Measurements from ENCODE around the gene OR7A10. TPM values are rescaled to one million over a fixed set of nuclear protein-coding genes. Genes with fewer than 3 reads are reported as not detected.

Gene OR7A10
- total RNA-seq, 1 donor from 2014 or later = not detected

- H3K4me1 Mint-ChIP-seq (ENCODE audit: low read depth) = no peaks in the 10 kb centered on the region
- no peaks in the 10 kb centered on the region for H3K27me3 Mint-ChIP-seq (ENCODE audit: low read depth)
- TF ChIP-seq, protein P1, sequence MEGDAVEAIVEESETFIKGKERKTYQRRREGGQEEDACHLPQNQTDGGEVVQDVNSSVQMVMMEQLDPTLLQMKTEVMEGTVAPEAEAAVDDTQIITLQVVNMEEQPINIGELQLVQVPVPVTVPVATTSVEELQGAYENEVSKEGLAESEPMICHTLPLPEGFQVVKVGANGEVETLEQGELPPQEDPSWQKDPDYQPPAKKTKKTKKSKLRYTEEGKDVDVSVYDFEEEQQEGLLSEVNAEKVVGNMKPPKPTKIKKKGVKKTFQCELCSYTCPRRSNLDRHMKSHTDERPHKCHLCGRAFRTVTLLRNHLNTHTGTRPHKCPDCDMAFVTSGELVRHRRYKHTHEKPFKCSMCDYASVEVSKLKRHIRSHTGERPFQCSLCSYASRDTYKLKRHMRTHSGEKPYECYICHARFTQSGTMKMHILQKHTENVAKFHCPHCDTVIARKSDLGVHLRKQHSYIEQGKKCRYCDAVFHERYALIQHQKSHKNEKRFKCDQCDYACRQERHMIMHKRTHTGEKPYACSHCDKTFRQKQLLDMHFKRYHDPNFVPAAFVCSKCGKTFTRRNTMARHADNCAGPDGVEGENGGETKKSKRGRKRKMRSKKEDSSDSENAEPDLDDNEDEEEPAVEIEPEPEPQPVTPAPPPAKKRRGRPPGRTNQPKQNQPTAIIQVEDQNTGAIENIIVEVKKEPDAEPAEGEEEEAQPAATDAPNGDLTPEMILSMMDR (IDR thresholded peaks at IDR 0.05) = no peak
- no peak for DNase-seq (ENCODE audit: low spot score)
- no peak overlapping the region for H3K27ac Mint-ChIP-seq (ENCODE audit: unreplicated experiment)
- no peaks in the 10 kb centered on the region for H3K36me3 Mint-ChIP-seq (ENCODE audit: low read depth)
- H3K4me3 Mint-ChIP-seq (ENCODE audit: unreplicated experiment) = no peak overlapping the region
- H3K9me3 Mint-ChIP-seq (ENCODE audit: low read depth) = peaks cover 9% of the 10 kb centered on the region
These were observed 31.7 kb downstream of the OR7A10 start for GRCh38 chr19:14817052-14817451.

DNA sequence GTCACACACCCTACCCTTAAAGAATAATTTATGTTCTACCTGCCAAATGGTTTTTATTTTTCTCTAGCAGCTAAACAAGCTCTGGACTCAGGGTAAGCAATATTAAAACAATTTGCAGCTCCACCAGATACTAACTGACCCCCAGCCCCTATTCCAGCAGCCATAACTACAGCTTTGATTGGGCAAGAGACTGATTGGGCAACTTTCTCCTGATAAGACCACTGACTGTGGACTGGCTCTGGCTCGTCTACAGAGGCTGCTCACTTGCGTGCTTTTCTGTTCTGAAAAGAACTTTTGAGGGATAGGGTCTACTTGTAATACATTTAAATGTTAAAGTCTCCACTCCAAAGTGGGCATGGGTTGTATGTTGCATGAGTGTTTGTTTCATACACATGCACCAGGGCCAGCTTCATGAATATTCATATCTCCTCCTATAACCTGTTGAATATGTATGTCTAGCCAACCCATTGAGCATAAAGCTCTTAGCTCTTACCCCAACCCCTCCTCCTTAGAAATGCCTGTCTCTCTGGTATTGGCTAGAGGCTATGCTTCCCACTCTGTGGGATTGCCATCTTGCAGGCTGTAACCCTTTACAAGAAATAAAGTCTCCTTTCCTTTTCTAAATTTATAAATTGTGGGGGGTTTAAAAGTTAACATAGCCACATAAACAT lies 33.6 kb downstream of the OR7A10 start:
- H3K4me1 Mint-ChIP-seq (ENCODE audit: low read depth) = no peaks in the 10 kb centered on the region
- H3K36me3 Mint-ChIP-seq (ENCODE audit: low read depth) = no peaks in the 10 kb centered on the region
- DNase-seq (ENCODE audit: low spot score) = no peak
- TF ChIP-seq, protein P1 (IDR thresholded peaks at IDR 0.05) = no peak
- no peak overlapping the region for H3K4me3 Mint-ChIP-seq (ENCODE audit: unreplicated experiment)
- H3K9me3 Mint-ChIP-seq (ENCODE audit: low read depth) = peaks cover 9% of the 10 kb centered on the region
- no peaks in the 10 kb centered on the region for H3K27me3 Mint-ChIP-seq (ENCODE audit: low read depth)
- H3K27ac Mint-ChIP-seq (ENCODE audit: unreplicated experiment) = no peak overlapping the region

GRCh38 chr19:14809272-14810057 lies 39.3 kb downstream of the OR7A10 start:
- Mint-ChIP-seq H3K4me3 (ENCODE audit: unreplicated experiment) (no peak overlapping the region), H3K4me1 (ENCODE audit: low read depth) (no peaks in the 10 kb centered on the region), H3K9me3 (ENCODE audit: low read depth) (no peaks in the 10 kb centered on the region), H3K27me3 (ENCODE audit: low read depth) (peaks cover 2% of the 10 kb centered on the region), H3K27ac (ENCODE audit: unreplicated experiment) (no peak overlapping the region), H3K36me3 (ENCODE audit: low read depth) (no peaks in the 10 kb centered on the region)
- no peak for DNase-seq (ENCODE audit: low spot score)
- TF ChIP-seq, protein P1 (IDR thresholded peaks at IDR 0.05) = no peak

- no peak for DNase-seq (ENCODE audit: low spot score)
- H3K27me3 Mint-ChIP-seq (ENCODE audit: low read depth) = peaks cover 3% of the 10 kb centered on the region
- H3K9me3 Mint-ChIP-seq (ENCODE audit: low read depth) = no peaks in the 10 kb centered on the region
- no peak overlapping the region for H3K27ac Mint-ChIP-seq (ENCODE audit: unreplicated experiment)
- H3K4me1 Mint-ChIP-seq (ENCODE audit: low read depth) = no peaks in the 10 kb centered on the region
- TF ChIP-seq, protein P1 (IDR thresholded peaks at IDR 0.05) = no peak
- no peak overlapping the region for H3K4me3 Mint-ChIP-seq (ENCODE audit: unreplicated experiment)
- no peaks in the 10 kb centered on the region for H3K36me3 Mint-ChIP-seq (ENCODE audit: low read depth)
These were observed 44.0 kb downstream of the OR7A10 start for GRCh38 chr19:14804765-14805164.

DNA sequence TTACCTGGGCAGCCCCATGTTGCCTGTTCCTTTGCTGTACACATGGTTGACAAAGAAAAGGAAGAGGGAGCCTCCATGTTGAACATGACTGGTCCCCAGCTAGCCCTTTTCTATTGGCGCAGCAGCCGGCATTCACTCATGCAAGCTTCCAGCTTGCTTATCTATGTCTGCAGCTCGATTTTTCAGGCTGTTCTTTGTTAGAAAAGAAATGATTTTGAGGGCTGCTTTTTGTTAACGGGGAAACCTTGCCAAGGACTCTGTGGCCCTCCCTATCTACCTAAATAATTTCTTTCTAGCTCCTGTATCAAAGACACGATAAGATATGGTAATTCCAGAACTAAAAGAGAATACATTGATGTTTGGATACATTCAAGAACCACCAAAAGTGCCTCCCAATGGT lies 50.0 kb downstream of the OR7A10 start:
- Mint-ChIP-seq H3K27me3 (ENCODE audit: low read depth) (peaks cover 4% of the 10 kb centered on the region), H3K36me3 (ENCODE audit: low read depth) (no peaks in the 10 kb centered on the region), H3K4me1 (ENCODE audit: low read depth) (no peaks in the 10 kb centered on the region), H3K27ac (ENCODE audit: unreplicated experiment) (no peak overlapping the region), H3K4me3 (ENCODE audit: unreplicated experiment) (no peak overlapping the region), H3K9me3 (ENCODE audit: low read depth) (peaks cover 6% of the 10 kb centered on the region)
- TF ChIP-seq, protein P1 (IDR thresholded peaks at IDR 0.05) = no peak
- DNase-seq (ENCODE audit: low spot score) = no peak

Data from chondrocyte (in vitro differentiated cells).